SK-N-SH (cell line): ENCODE data around the gene P4HA3. TPM values are rescaled to one million over a fixed set of nuclear protein-coding genes. Genes with fewer than 3 reads are reported as not detected.

Source experiments
- CTCF ChIA-PET: fragments of 300-600, 350-600 bp; formaldehyde crosslinking; extraction: SDS; loops from one replicate; lab custom pipeline; 2021; lab: Yijun Ruan, JAX
- POLR2A ChIA-PET: fragments of 350-600 bp; sonication (Branson Sonifier 250); formaldehyde crosslinking; extraction: SDS; loops from one replicate; lab custom pipeline; 2020; ENCODE audit warnings: antibody characterized with exemption, inconsistent platforms; lab: Yijun Ruan, JAX
- DNase-seq: peaks from one replicate; pipeline ENCODE4 v3.0.0; 2012
- H2AFZ ChIP-seq: fragments of 200-600 bp; sonication (generic); 2 replicates; pipeline ENCODE4 v1.8.1; 2016; ENCODE audit warnings: antibody characterized with exemption, mild to moderate bottlenecking, low read depth
- H3F3A ChIP-seq: fragments of 200-600 bp; sonication (generic); replicated peaks from 2 replicates; pipeline ENCODE3; 2016; ENCODE audit warnings: antibody characterized with exemption, mild to moderate bottlenecking; ENCODE audit not compliant: insufficient read depth
- H3K27ac ChIP-seq, 2 experiments: fragments of 200-500 bp in 1 of 2; fragments of 200-600 bp in 1 of 2; sonication (Bioruptor generic) in 1 of 2; sonication (generic), shearing (Covaris generic) in 1 of 2; 2 replicates each; pipeline versions ENCODE4 v1.5.1 to v1.6.1; 2014 to 2016; ENCODE audit warnings: low read depth in 2 of 2, inconsistent platforms in 1 of 2, low read length in 1 of 2, mild to moderate bottlenecking in 1 of 2, mixed read lengths in 1 of 2
- H3K27me3 ChIP-seq: fragments of 200-600 bp; sonication (generic), shearing (Covaris generic); 2 replicates; pipeline ENCODE4 v1.6.1; 2016; ENCODE audit warnings: mixed run types; ENCODE audit not compliant: insufficient read depth
- H3K36me3 ChIP-seq, 2 experiments: fragments of 200-500 bp in 1 of 2; fragments of 200-600 bp in 1 of 2; sonication (Bioruptor generic) in 1 of 2; sonication (generic) in 1 of 2; replicated peaks in 1 of 2; 2 replicates each; pipeline versions ENCODE3 to v1.5.1; 2014 to 2016; ENCODE audit warnings: low read length in 1 of 2, mild to moderate bottlenecking in 1 of 2; ENCODE audit not compliant: insufficient read depth in 2 of 2, control insufficient read depth in 1 of 2
- H3K4me1 ChIP-seq, 2 experiments: fragments of 200-500 bp in 1 of 2; fragments of 200-600 bp in 1 of 2; sonication (Bioruptor generic) in 1 of 2; sonication (generic), shearing (Covaris generic) in 1 of 2; 2 replicates each; pipeline versions ENCODE4 v1.5.1 to v1.6.1; 2014 to 2016; ENCODE audit warnings: low read depth in 1 of 2, low read length in 1 of 2, mixed run types in 1 of 2; ENCODE audit not compliant: insufficient read depth in 2 of 2, control insufficient read depth in 1 of 2
- H3K4me2 ChIP-seq: fragments of 200-600 bp; sonication (generic), shearing (Covaris generic); 2 replicates; pipeline ENCODE4 v1.6.1; 2017; ENCODE audit warnings: mixed run types
- H3K4me3 ChIP-seq, 2 experiments: fragments of 200-500 bp in 1 of 2; fragments of 200-600 bp in 1 of 2; sonication (Bioruptor generic) in 1 of 2; sonication (generic), shearing (Covaris generic) in 1 of 2; 2 replicates each; pipeline versions ENCODE4 v1.5.1 to v1.8.1; 2014 to 2016; ENCODE audit warnings: low read depth in 2 of 2, inconsistent platforms in 1 of 2, low read length in 1 of 2, mild to moderate bottlenecking in 1 of 2, mixed read lengths in 1 of 2, moderate library complexity in 1 of 2
- H3K79me2 ChIP-seq: fragments of 200-600 bp; sonication (generic); 2 replicates; pipeline ENCODE4 v1.8.1; 2017; ENCODE audit warnings: mild to moderate bottlenecking; ENCODE audit not compliant: insufficient read depth
- H3K9ac ChIP-seq: fragments of 200-600 bp; sonication (generic); 2 replicates; pipeline ENCODE4 v1.6.1; 2017; ENCODE audit warnings: mixed run types
- H3K9me2 ChIP-seq: fragments of 200-600 bp; sonication (generic); 2 replicates; pipeline ENCODE4 v1.6.1; 2017; ENCODE audit warnings: mixed run types
- H3K9me3 ChIP-seq: fragments of 200-600 bp; sonication (generic); 2 replicates; pipeline ENCODE4 v1.6.1; 2017; ENCODE audit warnings: mixed run types, mild to moderate bottlenecking, moderate library complexity
- H4K20me1 ChIP-seq: fragments of 200-600 bp; sonication (generic); 2 replicates; pipeline ENCODE4 v1.6.1; 2017; ENCODE audit warnings: mild to moderate bottlenecking, mixed run types; ENCODE audit not compliant: insufficient read depth
- CHD2 ChIP-seq: fragments of 150-350 bp; IDR thresholded peaks from 2 replicates; pipeline ENCODE4 v1.6.1; 2018; ENCODE audit warnings: low read length; ENCODE audit not compliant: partially characterized antibody
- EP300 ChIP-seq, 2 experiments: IDR thresholded peaks; 2 replicates each; pipeline versions ENCODE4 v1.4.0 to v1.6.1; 2012; ENCODE audit warnings: borderline replicate concordance in 1 of 2, low read depth in 1 of 2, low read length in 1 of 2
- FOSL2 ChIP-seq: IDR thresholded peaks from 2 replicates; pipeline ENCODE4 v1.4.0; 2012; ENCODE audit warnings: low read depth, mild to moderate bottlenecking, moderate library complexity, borderline replicate concordance
- GABPA ChIP-seq: IDR thresholded peaks from 2 replicates; pipeline ENCODE4 v1.4.0; 2012; ENCODE audit warnings: low read depth, mild to moderate bottlenecking
- JUND ChIP-seq: IDR thresholded peaks from 2 replicates; pipeline ENCODE4 v1.4.0; 2012
- MEF2A ChIP-seq: IDR thresholded peaks from 2 replicates; pipeline ENCODE4 v1.4.0; 2012; ENCODE audit warnings: low read depth, borderline replicate concordance
- POLR2AphosphoS5 ChIP-seq: IDR thresholded peaks from 2 replicates; pipeline ENCODE4 v1.6.1; 2012; ENCODE audit warnings: low read depth, low read length
- TAF1 ChIP-seq: IDR thresholded peaks from 2 replicates; pipeline ENCODE4 v1.6.1; 2012; ENCODE audit warnings: low read depth, mild to moderate bottlenecking, low read length, moderate library complexity, borderline replicate concordance
- TCF12 ChIP-seq: IDR thresholded peaks from 2 replicates; pipeline ENCODE4 v1.4.0; 2012
- USF2 ChIP-seq: fragments of 150-350 bp; IDR thresholded peaks from 2 replicates; pipeline ENCODE4 v1.6.1; 2017; ENCODE audit warnings: antibody characterized with exemption, low read length, low read depth, borderline replicate concordance
- WGBS: methylation state at CpG from one replicate; pipeline ENCODE4 v1.1.6; 2017; ENCODE audit warnings: low lambda C conversion rate; 5-methylcytosine and 5-hydroxymethylcytosine counted together
- polyA plus RNA-seq, 3 experiments: library from polyadenylated mRNA; depleted of rRNA; stranded (reverse); fragments of >200 nt; gene quantifications; 2 replicates each; pipeline ENCODE4 v1.2.3, GENCODE V29; 2012
- TF ChIP-seq, protein P1 (sequence below): IDR thresholded peaks from 2 replicates; pipeline ENCODE4; 2012

P4HA3 gene
- polyA plus RNA-seq, 1 of the 3 experiments (the other 2 are of a cell fraction) = 8.4 TPM

DNA sequence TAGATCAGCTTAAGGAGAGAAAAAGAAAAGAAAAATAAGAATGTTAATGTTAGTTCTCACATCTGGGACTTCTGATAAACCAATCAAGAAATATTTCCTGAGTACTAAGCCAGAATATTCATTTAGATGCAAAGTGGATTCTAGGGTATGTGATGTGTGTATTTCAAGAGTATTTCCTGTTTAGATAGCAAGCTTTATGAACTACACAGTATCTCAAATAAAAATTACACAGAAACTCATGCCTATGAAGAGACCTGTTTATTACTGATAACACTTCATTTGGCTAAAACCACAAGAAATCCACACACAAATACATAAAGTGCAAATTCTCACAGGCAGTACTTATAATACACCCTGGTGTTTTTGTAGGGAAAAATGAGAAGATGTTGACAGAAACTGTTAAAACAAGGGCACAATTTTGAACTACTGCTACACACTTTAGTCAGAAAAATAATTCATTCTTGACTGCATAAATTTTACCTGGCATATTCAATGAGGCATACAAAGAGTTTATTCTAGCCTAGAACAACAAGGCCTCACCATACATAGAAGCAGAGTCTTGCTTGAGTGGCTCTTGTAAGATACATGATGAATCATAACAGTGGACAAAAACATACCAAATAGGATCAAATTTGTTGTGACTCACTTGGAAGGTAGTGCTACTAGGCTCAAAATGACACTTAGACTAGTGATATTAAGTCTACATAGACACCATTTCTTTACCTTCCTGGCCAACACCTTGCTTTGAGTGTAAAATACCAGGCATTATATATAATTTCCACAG is 18.8 kb upstream of the P4HA3 start:
- H3K9me2 ChIP-seq = no peaks in the 10 kb centered on the region
- DNase-seq = no peak
- TF ChIP-seq FOSL2 (peak; percentile 68; the same call in 1 of the 2 replicates), JUND (peak; percentile 50), TAF1 (no peak)
- TF ChIP-seq, protein P1, sequence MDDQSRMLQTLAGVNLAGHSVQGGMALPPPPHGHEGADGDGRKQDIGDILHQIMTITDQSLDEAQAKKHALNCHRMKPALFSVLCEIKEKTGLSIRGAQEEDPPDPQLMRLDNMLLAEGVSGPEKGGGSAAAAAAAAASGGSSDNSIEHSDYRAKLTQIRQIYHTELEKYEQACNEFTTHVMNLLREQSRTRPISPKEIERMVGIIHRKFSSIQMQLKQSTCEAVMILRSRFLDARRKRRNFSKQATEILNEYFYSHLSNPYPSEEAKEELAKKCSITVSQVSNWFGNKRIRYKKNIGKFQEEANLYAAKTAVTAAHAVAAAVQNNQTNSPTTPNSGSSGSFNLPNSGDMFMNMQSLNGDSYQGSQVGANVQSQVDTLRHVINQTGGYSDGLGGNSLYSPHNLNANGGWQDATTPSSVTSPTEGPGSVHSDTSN = 0 out of 2 replicates have a peak, but pooled peaks have one; percentile 9
- no peak overlapping the region for H3K9ac ChIP-seq
- H2AFZ ChIP-seq = no peak overlapping the region
- CTCF ChIA-PET = interaction anchor here (1.4 kb wide), 2 partner anchors 9 to 119 kb away, joined by 3 to 4 read pairs; no protein-coding TSS in a partner anchor
- H3K4me1 ChIP-seq = peaks cover 9 to 31% of the 10 kb centered on the region in 2 experiments; a peak in 3 of 4 replicates
- H3K27ac ChIP-seq = peak overlapping the region in 1 of 2 experiments; percentile 63; a peak in 2 of 4 replicates
- no peaks in the 10 kb centered on the region for H3K9me3 ChIP-seq
- peaks cover 10% of the 10 kb centered on the region for H3F3A ChIP-seq
- no peaks in the 10 kb centered on the region for H3K79me2 ChIP-seq
- H3K4me2 ChIP-seq = no peak overlapping the region
- H3K4me3 ChIP-seq = no peak overlapping the region
- POLR2A ChIA-PET = no interaction called here
- no peaks in the 10 kb centered on the region for H4K20me1 ChIP-seq
- H3K36me3 ChIP-seq = peaks cover 0 to 11% of the 10 kb centered on the region in 2 experiments
- no peaks in the 10 kb centered on the region for H3K27me3 ChIP-seq

GRCh38 chr11:74327076-74327475 is 15.6 kb upstream of the P4HA3 start:
- ChIA-PET POLR2A (no interaction called here), CTCF (no interaction called here)
- no peak overlapping the region for H3K4me2 ChIP-seq
- H3K79me2 ChIP-seq = no peaks in the 10 kb centered on the region
- H4K20me1 ChIP-seq = no peaks in the 10 kb centered on the region
- no peak overlapping the region for H3K4me3 ChIP-seq
- TF ChIP-seq GABPA (no peak), USF2 (no peak), TCF12 (no peak), EP300 (IDR thresholded peaks at IDR 0.05; ENCODE audit: borderline replicate concordance in 1 of 2, low read depth in 1 of 2, low read length in 1 of 2) (no peak), POLR2AphosphoS5 (no peak), MEF2A (no peak), CHD2 (no peak)
- H3K27me3 ChIP-seq = no peaks in the 10 kb centered on the region
- H3F3A ChIP-seq = peaks cover 19% of the 10 kb centered on the region
- peaks cover 0 to 4% of the 10 kb centered on the region in 2 experiments for H3K36me3 ChIP-seq
- no peak for DNase-seq
- H3K9me3 ChIP-seq = no peaks in the 10 kb centered on the region
- H2AFZ ChIP-seq = no peak overlapping the region
- H3K4me1 ChIP-seq = peaks cover 9 to 31% of the 10 kb centered on the region in 2 experiments; a peak in 3 of 4 replicates
- no peak overlapping the region for H3K9ac ChIP-seq
- H3K9me2 ChIP-seq = no peaks in the 10 kb centered on the region
- H3K27ac ChIP-seq = no peak overlapping the region
- WGBS = 78% methylated on average over 1 of the region's 1 CpG
